Fibroblast of gingiva (primary cell): ENCODE data around the gene SPRY4.
A peak's percentile ranks its signal among the peaks of the same experiment; 100 is the strongest.
"Not testable (repeated sequence)": the region's sequence is repeated elsewhere in the genome, so short reads cannot be mapped to it uniquely, and the experiment has no call there.

Experiments
- DNase-seq: peaks from one replicate; pipeline ENCODE4 v3.0.0-alpha.2; 2011; ENCODE audit warnings: low read depth

The SPRY4 gene, protein sequence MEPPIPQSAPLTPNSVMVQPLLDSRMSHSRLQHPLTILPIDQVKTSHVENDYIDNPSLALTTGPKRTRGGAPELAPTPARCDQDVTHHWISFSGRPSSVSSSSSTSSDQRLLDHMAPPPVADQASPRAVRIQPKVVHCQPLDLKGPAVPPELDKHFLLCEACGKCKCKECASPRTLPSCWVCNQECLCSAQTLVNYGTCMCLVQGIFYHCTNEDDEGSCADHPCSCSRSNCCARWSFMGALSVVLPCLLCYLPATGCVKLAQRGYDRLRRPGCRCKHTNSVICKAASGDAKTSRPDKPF

DNA sequence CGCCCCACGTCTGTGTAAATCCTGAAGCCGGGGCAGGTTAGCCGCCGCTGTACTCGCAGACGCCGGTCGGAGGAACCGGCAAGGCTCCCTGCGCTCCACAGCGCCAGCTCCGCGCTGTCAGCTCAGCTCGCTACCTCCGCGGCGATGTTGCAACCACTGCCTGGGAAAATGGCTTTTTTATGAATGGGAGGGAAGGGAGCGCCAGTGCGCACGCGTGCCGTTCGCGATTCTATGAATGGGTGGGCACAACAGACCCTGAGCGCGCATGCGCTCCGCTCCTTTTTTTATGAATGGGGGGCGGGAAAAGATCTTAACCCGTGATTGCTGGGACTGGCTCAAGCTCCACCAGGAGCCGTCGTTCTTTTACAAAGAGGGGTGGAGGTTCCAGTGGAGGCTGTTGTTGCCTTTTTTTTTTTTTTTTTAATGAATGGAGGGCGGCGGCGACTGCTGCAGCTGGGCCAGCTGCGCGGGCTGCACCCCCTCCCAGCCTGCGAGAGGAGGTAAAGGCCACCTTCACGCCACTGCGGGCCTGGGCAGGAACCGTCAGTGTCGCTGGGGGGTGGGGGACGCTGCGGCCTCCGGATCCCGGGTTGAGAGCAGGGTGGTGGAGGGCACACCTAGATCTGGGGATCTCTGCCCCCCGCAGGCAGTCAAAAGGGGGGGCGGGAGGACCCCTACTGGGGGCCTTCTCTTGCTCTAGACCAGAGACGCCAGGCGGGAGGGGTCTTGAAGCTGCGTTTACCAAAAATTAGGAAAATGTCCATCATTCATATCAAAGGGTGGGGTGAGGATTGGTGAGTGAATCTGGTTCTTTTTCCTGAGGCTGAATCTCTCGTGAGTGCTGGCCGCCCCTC lies at the start of gene SPRY4:
TSS of gene SPRY4 (minus strand) at position 151 of the 854 bp plus-strand sequence. CDS start 9,913 bp downstream, outside the sequence.
- DNase-seq, result peak; percentile 97

DNA sequence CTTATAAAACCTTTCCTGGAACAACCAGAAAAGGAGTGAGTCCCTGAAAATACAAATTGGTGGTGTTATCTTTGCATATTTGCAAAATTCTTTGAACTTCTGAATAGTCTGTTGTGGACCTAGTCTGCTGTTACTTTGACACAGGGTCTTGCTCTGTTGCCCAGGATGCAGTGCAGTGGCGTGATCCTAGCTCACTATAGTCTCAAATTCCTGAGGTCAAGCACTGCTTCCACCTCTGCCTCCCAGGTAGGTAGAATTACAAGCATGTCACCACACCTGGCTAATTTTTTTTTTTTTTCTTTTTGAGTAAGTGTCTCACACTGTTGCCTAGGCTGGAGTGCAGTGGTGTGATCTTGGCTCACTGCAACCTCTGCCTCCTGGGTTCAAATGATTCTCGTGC lies 43.7 kb upstream of the SPRY4 start:
- no peak for DNase-seq

DNA sequence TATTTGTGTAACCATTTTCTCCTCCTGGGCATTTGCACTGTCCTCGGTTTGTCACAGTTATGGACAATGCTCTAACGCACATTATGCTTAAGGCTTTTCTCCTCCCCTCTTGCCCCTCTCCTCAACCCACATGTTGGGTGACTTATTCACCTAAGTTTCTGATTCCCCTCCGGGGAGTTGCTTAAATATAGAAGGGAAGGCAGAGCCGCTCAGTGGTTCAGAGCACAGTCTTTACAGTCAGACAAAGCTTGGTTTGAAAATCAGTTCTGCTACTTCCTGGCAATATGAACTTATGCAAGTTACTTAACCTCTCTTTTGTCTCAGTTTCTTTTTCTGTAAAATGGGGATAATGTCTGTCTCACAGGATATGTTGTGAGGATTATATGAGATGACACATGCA lies 41.2 kb upstream of the SPRY4 start:
- no peak for DNase-seq

DNA sequence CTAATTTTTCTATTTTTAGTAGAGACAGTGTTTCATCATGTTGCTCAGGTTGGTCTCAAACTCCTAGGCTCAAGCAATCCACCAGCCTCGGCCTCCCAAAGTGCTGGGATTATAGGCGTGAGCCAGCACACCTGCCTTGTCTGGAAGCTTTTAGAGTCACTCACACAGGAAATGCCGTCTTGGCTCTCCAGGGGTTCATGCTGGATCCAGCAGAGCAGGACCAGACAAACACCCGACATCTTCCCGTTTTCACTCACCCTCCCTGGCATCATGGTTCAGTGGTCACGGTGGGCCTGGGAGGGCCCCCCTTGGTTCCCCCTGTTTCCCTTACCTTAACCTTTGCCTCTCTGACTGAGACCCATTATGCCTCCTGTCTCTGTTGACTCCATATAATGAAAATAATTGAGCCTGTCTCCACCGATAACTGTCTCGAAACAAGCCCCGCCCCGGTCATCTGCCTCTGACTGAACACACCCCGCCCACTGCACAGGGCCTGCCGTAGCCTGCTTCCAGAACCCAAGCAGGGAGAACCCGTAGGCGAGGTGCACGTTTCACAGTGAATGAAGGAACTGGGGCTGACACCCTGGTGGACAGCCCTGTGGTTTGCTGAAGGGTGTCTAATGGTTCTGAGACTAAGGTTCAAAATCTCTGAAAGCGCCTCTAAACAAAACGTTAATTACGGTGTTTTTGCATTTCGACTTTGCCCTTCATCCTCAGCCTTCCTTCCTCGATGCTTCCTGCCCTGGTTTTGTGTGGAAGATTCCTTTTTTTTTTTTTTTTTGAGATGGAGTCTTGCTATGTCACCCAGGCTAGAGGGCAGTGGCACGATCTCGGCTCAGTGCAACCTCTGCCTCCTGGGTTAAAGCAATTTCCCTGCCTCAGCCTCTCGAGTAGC lies 39.7 kb upstream of the SPRY4 start:
- DNase-seq, result no peak

DNA sequence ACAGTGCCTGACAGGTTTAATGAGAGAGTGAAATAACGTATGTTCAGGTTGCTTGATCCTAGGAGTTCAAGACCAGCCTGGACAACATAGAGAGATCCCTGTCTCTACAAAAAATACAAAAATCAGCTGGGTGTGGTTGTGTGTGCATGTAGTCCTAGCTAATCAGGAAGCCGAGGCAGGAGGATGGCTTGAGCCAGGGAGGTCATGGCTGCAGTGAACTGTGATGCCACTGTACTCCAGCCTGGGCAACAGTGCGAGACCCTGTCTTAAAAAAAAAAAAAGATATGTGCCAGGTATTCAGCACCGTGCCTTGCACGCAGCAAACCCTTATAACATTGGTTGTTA lies 38.8 kb upstream of the SPRY4 start:
- DNase-seq, result no peak

DNA sequence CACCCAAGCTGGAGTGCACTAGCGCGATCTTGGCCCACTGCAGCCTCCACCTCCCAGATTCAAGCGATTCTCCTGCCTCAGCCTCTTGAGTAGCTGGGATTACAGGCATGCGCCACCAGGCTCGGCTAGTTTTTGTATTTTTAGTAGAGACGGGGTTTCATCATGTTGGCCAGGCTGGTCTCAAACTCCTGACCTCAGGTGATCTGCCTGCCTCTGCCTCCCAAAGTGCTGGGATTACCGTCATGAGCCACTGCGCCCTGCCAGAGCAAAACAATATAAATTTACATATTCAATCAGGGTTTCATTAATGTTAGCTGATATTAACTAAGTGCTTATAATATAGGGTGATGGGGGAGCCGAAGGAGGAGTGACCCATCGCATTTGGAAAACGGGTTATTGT lies 37.4 kb upstream of the SPRY4 start:
- DNase-seq, result not testable (repeated sequence)

DNA sequence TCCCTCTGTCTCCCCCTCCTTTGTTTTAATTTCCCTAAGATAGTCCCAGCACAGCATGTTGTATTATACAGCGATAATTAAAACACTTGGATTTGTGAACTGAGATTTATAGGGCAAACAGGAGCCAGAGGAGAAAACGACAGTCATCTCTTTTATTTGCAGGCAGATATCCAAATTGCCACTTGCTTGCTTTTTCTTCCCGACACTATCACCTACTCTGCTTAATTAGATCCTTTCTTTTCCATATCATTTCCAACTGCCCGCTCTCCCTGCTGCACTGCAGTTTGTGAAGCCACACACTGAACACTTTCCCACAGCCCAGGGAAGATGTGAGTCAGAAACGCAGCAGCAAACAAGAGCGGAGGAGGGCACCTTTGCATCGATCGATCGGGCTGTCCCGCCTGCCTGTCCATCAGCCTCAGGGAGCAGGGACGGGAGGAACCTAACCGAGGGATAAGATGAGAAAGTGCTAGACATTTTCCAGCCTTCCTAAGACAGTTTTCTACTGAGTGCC lies 35.8 kb upstream of the SPRY4 start:
- peak; percentile 9 for DNase-seq

DNA sequence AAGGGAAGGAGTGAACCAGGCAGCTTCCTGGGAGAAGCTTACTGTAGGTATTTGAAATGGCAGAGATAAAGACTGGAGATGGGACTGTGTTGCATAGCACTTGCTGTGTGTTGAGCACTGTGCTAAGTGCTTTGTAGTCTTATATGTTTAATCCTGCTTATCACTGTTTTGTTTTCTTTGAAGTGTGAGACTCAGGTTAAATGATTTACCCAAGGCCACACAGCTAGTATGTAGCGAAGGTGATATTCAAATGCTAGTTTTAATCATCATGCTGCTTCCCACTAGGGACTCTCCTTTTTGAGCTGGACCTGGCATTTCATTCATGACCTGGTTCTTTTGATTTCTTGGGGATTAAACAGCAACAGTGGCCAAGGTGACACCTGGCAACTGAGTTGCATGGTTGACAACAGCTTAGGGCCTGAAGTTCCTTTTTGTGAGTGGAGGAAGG lies 35.3 kb upstream of the SPRY4 start:
- DNase-seq, result no peak

DNA sequence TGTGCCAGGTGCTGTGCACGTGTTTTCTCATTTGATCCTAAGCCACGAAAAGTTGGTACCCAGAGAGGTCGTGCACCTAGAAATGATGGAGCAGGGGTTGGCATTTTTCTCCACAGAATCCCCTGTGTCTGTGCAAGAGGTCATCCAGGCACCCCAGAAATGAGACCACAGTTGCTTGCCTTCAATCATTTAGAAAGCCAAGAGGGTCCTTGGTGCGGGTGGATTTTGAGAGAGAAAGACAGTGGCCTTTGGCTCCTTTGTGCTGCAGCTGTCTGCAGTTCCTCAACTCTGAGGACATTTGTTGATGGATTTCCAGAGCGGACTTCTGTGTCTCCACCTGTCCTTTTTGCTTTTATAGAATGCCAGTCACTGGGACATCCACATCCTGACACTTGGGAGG lies 33.8 kb upstream of the SPRY4 start:
- DNase-seq, result no peak

DNA sequence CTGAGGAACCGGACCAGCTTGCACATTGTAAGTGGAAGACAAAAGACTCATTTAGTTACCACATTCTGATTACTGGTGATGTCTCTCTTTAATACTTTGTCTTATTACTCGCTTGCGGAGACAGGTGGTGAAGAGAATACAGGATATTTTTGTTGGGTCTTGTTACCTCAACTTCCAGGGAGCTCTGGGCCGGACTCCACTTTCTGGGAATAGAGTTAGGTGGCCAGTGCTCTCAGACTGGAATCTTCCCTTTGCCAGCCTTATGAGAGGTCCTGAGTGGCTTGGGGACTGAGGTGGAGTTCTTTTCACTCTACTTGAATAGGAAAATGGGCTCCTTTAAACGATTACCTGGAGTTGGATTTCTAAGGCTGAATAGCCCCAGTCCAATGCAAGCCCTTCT lies 33.3 kb upstream of the SPRY4 start:
- no peak for DNase-seq

DNA sequence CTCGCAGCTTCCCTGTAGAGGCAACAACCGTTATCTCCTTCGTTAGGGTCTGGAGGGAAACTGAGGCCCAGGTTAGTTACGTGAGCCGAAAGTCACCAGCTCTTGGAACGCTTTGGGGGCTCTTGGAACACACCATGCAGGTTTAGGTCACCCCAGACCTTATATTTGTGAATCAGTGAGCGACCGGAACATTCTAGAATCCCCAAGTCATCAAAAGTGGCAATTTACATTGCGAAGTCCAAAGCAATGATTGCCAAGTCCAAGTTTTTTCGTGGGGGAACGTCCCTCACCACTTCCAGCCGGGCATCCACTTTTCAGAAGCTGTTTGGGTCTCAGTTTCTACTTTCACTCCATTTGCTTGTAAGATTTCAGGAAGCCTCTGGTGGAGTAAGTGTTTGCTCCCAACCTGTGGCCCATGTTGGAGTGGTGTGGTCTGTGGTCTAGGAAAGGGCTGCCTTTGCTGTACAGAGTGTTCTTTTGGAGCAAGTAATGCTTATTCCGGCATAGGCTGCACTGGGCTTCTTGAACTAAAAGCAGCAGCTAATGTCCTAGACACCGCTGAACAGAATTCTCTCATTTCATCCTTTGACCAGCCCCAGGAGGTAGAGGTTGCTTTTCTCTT lies 32.8 kb upstream of the SPRY4 start:
- no peak for DNase-seq

DNA sequence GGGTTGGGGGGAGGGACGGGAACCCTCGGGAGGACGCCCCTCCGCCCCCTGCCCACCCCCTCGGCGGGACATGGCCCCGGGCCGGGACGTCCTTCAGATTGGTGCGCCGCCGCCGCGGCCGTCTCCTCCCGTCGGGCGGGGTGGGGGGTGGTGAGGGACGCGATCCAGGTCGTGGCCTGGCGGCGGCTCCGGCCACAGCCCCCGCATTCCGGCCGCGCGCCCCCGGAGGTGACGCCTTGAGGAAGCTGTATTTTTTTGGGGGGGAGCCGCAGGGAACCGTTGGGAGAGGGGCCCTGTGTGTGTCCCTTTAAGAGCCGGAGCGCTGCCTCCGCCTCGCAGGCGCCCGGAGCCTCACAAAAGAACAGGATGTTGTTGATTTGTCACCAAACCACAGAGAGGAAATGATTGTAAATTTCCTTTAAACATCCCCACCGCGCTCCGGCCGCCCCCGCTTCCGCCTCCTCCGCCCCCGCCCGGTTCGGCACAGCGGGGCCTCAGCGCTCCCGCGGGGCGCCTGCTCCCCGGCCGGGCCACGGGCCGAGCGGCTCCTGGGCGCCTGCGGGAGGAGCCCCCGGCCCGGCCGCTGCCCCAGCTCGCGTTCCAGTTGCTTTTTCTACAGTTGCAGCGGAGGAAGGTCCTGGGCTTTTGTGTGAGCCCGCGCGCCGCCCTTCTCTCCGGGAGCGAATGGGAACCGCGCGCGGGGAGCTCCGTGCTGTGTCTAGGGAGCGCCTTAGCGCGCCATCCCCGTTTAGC lies 32.1 kb upstream of the SPRY4 start:
- DNase-seq, result peak; percentile 91

DNA sequence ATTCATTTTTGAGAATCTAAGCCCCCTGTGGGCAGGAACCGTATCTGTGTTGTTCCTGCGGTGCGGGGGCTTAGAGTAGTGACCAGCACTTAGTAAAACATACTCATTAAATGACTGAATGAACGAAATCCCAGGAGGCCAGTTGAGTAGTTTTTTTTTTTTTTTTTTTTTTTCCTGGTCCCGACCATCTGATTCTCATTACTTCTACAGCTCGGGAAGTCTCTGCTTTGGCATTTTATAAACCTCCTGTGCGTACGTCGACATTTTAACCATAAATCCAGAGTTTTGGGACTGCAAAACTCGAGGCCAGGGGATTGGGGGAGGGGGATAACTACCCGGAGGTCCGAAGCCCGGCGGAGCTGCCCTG lies 31.5 kb upstream of the SPRY4 start:
- DNase-seq, result peak; percentile 82

DNA sequence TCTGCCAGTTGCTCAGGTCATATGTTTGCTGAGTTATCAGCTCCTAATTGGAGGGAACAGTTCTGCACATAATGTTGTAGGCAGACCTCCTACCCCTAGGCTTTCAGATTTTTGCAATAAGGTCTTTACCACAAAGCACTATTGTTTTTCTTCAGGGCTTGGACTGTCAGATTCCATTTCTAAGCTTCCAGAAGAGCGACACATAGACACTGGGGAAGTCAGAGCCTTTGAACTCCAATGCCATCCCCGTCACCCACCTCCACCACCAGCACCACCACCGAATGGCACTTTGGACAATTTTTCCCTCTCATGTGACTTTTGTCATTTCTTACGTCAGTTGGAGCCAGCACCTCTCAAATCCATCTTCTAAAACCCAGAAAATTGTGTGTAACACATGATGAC lies 28.3 kb upstream of the SPRY4 start:
- DNase-seq, result no peak

DNA sequence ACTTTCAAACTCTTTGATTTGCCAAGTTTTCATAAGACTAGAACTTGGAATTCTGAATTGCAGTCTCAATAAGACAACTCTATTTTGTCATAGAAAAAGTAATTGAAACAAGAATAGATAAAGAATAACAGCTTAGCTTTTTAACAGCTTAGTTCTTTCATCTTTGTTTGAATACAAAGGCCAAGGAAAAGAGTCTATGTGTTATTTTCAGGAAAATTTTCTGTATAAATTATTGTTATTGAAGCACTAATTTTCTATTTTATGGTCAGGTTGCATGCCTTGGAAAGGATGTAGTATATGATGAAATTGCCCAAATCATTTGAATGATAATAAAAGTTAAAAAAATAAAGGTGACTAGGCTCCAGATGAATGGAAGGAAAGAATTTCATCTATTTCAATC lies 25.2 kb upstream of the SPRY4 start:
- DNase-seq, result no peak

DNA sequence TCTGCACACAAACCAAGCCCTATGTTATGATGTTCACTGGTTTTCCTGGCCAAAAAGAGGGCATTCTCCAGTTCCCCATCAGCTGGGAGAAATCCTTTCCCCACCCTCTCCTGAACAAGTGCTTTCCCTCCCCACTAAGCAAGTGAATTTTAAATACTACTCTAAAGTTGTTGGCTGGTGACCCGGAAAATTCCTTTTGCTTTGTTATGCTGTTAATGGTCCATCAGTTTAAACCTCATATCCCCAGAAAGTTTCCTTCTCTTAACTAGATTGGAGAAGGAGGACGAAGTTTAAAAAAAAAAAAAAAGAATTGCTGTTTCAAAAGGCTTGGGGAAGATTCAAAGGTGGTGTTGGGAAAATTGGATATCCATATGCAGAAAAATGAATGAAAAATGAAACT lies 21.9 kb upstream of the SPRY4 start:
- DNase-seq, result no peak

DNA sequence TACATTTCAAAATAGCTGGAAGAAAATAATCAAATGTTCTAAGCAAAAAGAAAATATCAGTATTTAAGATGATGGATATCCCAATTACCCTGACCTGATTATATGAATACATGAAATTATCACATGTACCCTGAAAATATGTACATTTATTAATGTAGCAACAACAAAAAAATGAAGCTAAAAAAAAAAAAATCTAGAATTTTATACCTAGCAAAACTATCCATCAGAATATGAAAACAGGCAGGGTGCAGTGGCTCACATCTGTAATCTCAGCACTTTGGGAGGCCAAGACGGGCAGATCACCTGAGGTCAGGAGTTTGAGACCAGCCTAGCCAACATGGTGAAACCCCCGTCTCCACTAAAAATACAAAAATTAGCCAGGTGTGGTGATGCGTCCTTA lies 20.1 kb upstream of the SPRY4 start:
- DNase-seq, result not testable (repeated sequence)

DNA sequence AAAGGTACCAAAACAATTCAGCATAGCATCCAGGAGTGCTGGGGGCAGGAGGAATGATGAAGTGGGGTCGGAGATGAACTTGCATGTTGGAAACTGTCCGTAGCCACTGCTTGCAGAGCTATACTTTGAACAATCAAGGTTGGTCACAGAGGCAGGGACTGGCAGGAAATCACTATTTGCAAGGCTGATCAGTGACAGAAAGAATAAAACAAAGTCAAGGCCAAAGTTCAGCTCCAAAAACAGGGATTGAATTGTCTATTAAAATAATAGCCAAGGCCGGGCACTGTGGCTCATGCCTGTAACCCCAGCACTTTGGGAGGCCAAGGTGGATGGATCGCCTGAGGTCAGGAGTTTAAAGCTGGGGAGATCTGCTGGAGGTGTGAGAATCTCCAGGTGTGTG lies 18.7 kb upstream of the SPRY4 start:
- no peak for DNase-seq

DNA sequence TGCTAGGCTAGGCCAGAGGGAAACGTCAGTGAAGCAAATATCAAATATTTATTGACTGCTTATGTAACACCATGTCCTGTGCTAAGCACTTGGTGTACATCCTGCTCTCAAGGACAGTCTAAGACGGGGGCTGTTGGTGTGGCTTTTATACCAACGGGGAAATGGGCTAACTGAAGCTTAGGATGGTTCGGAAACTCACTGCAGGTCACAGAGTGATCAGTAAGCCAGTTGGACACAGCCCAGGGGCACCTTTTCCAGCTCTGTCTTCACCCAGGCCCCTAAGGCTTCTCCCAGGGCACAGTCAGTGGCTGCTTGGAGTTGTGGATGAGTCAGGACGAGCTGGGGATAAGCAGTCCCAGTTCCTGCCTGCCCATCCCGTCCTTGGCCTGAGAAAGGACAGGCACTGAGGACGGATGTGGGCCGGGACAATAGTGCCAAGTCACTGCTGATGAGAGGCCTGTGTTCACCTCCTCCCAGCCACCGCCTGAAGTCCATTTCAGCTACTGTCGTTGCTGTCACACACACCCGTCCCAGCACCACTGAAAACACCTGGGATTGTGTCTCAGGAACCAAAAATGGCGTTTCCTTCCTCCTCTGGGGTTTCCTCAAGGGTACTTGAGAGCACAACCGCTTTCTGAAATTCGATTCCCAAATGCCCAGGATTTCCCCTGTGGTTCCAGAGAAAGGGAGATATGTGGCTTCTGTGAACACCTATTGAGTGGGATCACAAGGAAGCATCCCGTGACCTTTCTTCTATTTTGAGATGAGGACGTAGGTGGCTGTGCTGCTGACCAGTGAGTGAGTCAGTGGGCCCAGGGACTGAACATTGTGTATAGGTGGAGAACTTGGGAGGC lies 17.5 kb upstream of the SPRY4 start:
- DNase-seq, result no peak

DNA sequence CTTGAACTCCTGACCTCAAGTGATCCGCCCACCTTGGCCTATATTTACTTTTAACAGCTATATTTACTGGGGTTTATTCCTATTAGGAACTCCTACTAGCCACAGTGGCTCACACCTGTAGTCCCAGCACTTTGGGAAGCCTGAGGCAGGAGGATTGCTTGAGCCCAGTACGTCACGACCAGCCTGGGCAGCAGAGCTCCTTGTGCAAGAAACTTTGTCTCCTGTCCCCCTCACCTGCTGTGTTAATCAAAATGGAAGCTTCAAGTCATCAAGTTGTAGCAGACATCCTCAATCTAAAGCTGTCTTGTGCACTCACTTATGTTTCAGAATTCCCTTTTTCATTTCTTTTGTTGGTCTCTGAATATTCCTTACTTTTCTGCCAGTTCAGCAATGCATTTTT lies 15.0 kb upstream of the SPRY4 start:
- no peak for DNase-seq
